D721Med (cell line): ENCODE data around the gene HAUS5.

Experiments
- DNase-seq: peaks from one replicate; pipeline ENCODE4 v3.0.0; 2011; ENCODE audit warnings: low spot score; ENCODE audit not compliant: insufficient read length
- FAIRE-seq: peaks from 2 replicates; lab custom pipeline; 2011; peaks lifted over from hg19 to GRCh38; lab: Jason Lieb, UNC
- TF ChIP-seq, protein P1 (sequence below): IDR thresholded peaks from 2 replicates; pipeline ENCODE4 v1.5.1; 2012; ENCODE audit warnings: mild to moderate bottlenecking, control low read depth; ENCODE audit not compliant: insufficient read depth; ENCODE audit errors: missing control alignments

Gene HAUS5

GRCh38 chr19:35643255-35644205 lies 31.0 kb downstream of the HAUS5 start:
- FAIRE-seq (no peak), DNase-seq (peak; percentile 93)
- TF ChIP-seq, protein P1, sequence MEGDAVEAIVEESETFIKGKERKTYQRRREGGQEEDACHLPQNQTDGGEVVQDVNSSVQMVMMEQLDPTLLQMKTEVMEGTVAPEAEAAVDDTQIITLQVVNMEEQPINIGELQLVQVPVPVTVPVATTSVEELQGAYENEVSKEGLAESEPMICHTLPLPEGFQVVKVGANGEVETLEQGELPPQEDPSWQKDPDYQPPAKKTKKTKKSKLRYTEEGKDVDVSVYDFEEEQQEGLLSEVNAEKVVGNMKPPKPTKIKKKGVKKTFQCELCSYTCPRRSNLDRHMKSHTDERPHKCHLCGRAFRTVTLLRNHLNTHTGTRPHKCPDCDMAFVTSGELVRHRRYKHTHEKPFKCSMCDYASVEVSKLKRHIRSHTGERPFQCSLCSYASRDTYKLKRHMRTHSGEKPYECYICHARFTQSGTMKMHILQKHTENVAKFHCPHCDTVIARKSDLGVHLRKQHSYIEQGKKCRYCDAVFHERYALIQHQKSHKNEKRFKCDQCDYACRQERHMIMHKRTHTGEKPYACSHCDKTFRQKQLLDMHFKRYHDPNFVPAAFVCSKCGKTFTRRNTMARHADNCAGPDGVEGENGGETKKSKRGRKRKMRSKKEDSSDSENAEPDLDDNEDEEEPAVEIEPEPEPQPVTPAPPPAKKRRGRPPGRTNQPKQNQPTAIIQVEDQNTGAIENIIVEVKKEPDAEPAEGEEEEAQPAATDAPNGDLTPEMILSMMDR, result no peak

DNA sequence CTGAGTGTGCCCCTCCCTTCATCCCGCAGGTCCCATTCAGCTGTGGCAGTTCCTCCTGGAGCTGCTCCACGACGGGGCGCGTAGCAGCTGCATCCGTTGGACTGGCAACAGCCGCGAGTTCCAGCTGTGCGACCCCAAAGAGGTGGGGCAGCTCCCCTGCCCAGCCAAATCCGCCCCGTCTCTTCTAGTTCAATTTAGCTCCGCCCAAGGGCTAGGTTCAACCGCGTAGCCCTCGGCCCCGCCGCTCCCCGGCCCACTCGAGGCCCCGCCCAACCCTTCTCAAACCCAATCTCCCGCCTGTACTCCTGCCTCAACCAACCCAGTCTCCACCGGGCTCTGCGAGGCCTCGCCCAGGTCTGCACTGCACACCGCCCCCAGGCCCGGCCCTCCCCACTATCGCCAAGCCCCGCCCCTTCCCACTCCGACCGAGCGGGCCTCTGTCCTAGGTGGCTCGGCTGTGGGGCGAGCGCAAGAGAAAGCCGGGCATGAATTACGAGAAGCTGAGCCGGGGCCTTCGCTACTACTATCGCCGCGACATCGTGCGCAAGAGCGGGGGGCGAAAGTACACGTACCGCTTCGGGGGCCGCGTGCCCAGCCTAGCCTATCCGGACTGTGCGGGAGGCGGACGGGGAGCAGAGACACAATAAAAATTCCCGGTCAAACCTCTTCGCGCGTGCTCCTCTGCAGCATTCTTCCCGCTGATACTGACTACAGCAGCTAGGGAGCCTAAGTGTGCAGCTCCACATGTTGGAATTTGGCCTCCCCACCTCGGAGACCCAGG lies 31.9 kb downstream of the HAUS5 start:
- TF ChIP-seq, protein P1, result no peak
- FAIRE-seq (no peak), DNase-seq (peak; percentile 92)

DNA sequence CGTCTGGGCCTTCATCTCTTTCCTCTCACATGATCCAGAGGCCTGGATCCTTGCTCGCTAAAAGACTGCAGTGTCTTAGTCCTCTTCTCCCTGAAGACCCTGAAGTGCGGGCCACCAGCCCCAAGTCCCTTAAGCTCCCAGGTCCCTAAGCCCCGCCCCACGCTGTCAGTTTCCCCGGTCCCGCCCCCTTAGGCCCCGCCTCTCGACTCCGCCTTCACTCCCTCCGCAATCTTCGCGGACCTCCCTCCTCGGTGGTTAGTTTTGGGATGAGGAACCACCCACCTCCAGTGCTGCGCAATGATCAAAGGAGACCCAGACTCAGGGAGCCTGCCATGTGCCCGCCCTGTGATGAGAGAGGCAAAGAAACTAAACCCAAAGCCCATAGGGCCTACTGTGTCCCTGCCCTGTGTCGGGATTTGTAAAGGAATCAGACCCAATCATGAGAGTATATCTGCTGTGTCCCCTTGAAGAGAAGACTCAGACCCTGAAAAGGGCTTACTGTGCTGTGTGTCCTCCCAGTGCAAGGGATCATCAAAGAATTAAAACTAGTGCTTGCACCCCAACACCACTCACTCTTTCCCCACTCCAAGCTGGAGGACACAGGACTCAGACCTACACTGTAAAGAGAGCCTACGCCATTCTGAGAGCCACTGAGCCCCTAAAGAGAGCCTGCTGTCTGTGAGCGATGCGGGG lies 32.6 kb downstream of the HAUS5 start:
- FAIRE-seq (no peak), DNase-seq (peak; percentile 59)
- TF ChIP-seq, protein P1, result no peak

DNA sequence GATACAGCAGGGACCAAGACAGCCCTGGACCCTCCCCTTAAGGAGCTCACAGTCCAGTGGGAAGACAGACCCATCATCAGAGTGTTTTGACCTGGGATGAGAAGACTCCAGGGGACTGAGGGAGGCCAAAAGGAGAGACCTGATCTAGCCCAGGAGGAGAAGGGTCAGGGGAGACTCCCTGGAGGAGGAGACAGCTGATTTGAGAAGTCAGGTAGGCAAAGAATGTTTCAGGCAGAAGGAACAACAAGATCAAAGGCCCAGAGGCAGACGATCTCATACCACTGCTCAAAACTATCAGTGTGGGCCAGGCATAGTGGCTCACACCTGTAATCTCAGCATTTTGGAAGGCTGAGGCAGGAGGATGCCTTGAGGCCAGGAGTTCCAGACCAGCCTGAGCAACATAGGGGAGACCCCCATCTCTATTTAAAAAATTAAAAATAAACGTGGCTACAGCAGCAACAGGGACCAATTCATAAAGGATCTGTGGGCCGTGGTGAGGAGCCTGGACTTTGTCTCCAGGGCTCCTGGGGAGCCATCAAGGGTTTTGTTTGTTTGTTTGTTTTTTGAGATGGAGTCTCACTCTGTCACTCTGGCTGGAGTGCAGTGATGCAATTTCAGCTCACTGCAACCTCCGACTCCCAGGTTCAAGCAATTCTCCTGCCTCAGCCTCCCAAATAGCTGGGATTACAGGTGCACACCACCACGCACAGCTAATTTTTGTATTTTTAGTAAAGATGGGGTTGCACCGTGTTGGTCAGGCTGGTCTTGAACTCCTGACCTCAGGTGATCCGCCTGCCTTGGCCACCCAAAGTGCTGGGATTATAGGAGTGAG lies 33.4 kb downstream of the HAUS5 start:
- FAIRE-seq, result no peak
- TF ChIP-seq, protein P1, result no peak

GRCh38 chr19:35648017-35648961 lies 35.8 kb downstream of the HAUS5 start, which contains the start of gene COX6B1:
COX6B1 (plus strand) TSS chr19:35648323; CDS start chr19:35651244, 2,921 bp downstream.
- peak; percentile 11 for FAIRE-seq
- TF ChIP-seq, protein P1, result no peak
- DNase-seq, result peak; percentile 98

More for the DNA sequence above, 33.4 kb downstream of the HAUS5 start:
- no peak for DNase-seq
